Neural progenitor cell (in vitro differentiated cells): ENCODE data around the gene PRCC.

Source experiments
- EZH2 ChIP-seq: fragments of 200-600 bp; sonication (generic); IDR thresholded peaks from 2 replicates; pipeline ENCODE4 v1.6.1; 2017; ENCODE audit warnings: antibody characterized with exemption, mild to moderate bottlenecking, moderate library complexity
- TF ChIP-seq, protein P1 (sequence below): fragments of 200-600 bp; sonication (generic); IDR thresholded peaks from 2 replicates; pipeline ENCODE4 v1.5.1; 2017; ENCODE audit warnings: antibody characterized with exemption, mild to moderate bottlenecking

DNA sequence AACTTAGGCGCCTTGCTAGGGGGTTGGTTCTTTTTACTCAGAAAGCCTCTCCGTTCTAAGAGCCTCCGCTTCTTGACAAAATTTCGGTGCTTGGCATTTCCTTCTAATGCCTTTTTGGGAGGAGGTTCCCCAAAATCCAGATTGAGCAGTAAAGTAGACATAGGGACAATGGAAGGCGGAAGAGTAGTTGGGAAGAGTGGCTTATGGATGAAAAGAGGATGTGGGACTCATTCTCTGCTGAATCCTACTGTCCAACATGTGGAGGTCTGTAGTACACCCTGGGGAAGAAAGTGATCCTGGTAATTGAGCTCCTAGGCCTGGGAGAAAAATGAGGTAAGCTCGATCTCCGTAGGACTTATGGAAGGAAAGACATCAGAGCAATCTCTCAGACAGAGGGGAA, 39.8 kb upstream of the PRCC start:
- TF ChIP-seq, protein P1, sequence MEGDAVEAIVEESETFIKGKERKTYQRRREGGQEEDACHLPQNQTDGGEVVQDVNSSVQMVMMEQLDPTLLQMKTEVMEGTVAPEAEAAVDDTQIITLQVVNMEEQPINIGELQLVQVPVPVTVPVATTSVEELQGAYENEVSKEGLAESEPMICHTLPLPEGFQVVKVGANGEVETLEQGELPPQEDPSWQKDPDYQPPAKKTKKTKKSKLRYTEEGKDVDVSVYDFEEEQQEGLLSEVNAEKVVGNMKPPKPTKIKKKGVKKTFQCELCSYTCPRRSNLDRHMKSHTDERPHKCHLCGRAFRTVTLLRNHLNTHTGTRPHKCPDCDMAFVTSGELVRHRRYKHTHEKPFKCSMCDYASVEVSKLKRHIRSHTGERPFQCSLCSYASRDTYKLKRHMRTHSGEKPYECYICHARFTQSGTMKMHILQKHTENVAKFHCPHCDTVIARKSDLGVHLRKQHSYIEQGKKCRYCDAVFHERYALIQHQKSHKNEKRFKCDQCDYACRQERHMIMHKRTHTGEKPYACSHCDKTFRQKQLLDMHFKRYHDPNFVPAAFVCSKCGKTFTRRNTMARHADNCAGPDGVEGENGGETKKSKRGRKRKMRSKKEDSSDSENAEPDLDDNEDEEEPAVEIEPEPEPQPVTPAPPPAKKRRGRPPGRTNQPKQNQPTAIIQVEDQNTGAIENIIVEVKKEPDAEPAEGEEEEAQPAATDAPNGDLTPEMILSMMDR: no peak
- no peak for TF ChIP-seq EZH2
